Peyer's patch (tissue), 4 donors: Measurements from ENCODE around the gene AHRR.

Experiments used
- CTCF ChIP-seq, 6 experiments: fragments of 450-650 bp in 4 of 6; fragments of 200-600 bp in 2 of 6; sonication (generic) in 1 of 6; IDR thresholded peaks; one replicate each; pipeline ENCODE4 v1.5.1; 2017 to 2019; ENCODE audit warnings: antibody characterized with exemption in 6 of 6, mild to moderate bottlenecking in 3 of 6, moderate library complexity in 1 of 6
- POLR2A ChIP-seq, 2 donors: fragments of 450-650 bp; IDR thresholded peaks; one replicate each; pipeline ENCODE4 v1.5.1; 2017; ENCODE audit warnings: antibody characterized with exemption in 2 of 2, mild to moderate bottlenecking in 2 of 2, moderate library complexity in 2 of 2

- TF ChIP-seq CTCF (IDR thresholded peaks at IDR 0.05) (no peak), POLR2A (IDR thresholded peaks at IDR 0.05) (no peak)
Measured at GRCh38 chr5:448061-448765, 126.7 kb downstream of the AHRR start.
